Neuronal stem cell (in vitro differentiated cells): ENCODE data around the gene ICAM2.

ENCODE experiments used
- DNase-seq: peaks from one replicate; pipeline ENCODE4 v3.0.0-alpha.2; 2013; ENCODE audit warnings: low spot score
- H2AFZ ChIP-seq: one replicate; pipeline ENCODE4 v1.6.1; 2013; ENCODE audit warnings: mild to moderate bottlenecking, low read length, inconsistent platforms
- H2AK5ac ChIP-seq: 2 replicates; pipeline ENCODE4 v1.6.1; 2013; ENCODE audit warnings: low read depth, mild to moderate bottlenecking, inconsistent platforms, low read length, moderate library complexity, mixed read lengths
- H2BK120ac ChIP-seq: 2 replicates; pipeline ENCODE4 v1.6.1; 2013; ENCODE audit warnings: low read depth, mild to moderate bottlenecking, inconsistent platforms, low read length, moderate library complexity, mixed read lengths
- H2BK12ac ChIP-seq: one replicate; pipeline ENCODE4 v1.6.1; 2013; ENCODE audit warnings: low read length, inconsistent platforms
- H2BK15ac ChIP-seq: 2 replicates; pipeline ENCODE4 v1.6.1; 2013; ENCODE audit warnings: mild to moderate bottlenecking, low read length, inconsistent platforms, mixed read lengths
- H2BK5ac ChIP-seq: one replicate; pipeline ENCODE4 v1.6.1; 2013; ENCODE audit warnings: inconsistent platforms, mild to moderate bottlenecking, low read length, moderate library complexity
- H3K14ac ChIP-seq: one replicate; pipeline ENCODE4 v1.6.1; 2013; ENCODE audit warnings: low read length, inconsistent platforms
- H3K18ac ChIP-seq: 2 replicates; pipeline ENCODE4 v1.6.1; 2013; ENCODE audit warnings: low read length, inconsistent platforms
- H3K23ac ChIP-seq: 2 replicates; pipeline ENCODE4 v1.6.1; 2013; ENCODE audit warnings: low read depth, mild to moderate bottlenecking, mixed read lengths, low read length, inconsistent platforms; ENCODE audit not compliant: poor library complexity
- H3K27ac ChIP-seq: replicated peaks from 3 replicates; pipeline ENCODE4 v1.5.1; 2013; ENCODE audit warnings: low read length, inconsistent platforms
- H3K27me3 ChIP-seq, 3 experiments: 2 replicates each; pipeline ENCODE4 v1.6.1; 2013; ENCODE audit warnings: low read length in 3 of 3, mild to moderate bottlenecking in 2 of 3, inconsistent platforms in 1 of 3, low read depth in 1 of 3, mixed read lengths in 1 of 3, moderate library complexity in 1 of 3; ENCODE audit not compliant: control insufficient read depth in 3 of 3, insufficient read depth in 3 of 3
- H3K36me3 ChIP-seq, 2 donors: replicated peaks in 1 of 2; 2 replicates each; pipeline ENCODE4 v1.6.1; 2013; ENCODE audit warnings: low read length in 2 of 2; ENCODE audit not compliant: control insufficient read depth in 2 of 2, insufficient read depth in 2 of 2
- H3K4ac ChIP-seq: 2 replicates; pipeline ENCODE4 v1.6.1; 2013; ENCODE audit warnings: inconsistent platforms, mild to moderate bottlenecking, low read length, moderate library complexity
- H3K4me1 ChIP-seq, 2 donors: 1 replicate in 1 of 2; 2 replicates in 1 of 2; pipeline ENCODE4 v1.6.1; 2013; ENCODE audit warnings: low read length in 2 of 2, low read depth in 1 of 2; ENCODE audit not compliant: control insufficient read depth in 2 of 2, insufficient read depth in 1 of 2
- H3K4me2 ChIP-seq: one replicate; pipeline ENCODE4 v1.6.1; 2013; ENCODE audit warnings: mild to moderate bottlenecking, low read length, inconsistent platforms; ENCODE audit not compliant: insufficient read depth, poor library complexity, severe bottlenecking
- H3K4me3 ChIP-seq, 2 donors: 2 replicates each; pipeline ENCODE4 v1.5.1; 2013; ENCODE audit warnings: low read length in 2 of 2, mild to moderate bottlenecking in 2 of 2, inconsistent platforms in 1 of 2, moderate library complexity in 1 of 2
- H3K79me1 ChIP-seq: one replicate; pipeline ENCODE4 v1.6.1; 2013; ENCODE audit warnings: low read depth, mild to moderate bottlenecking, inconsistent platforms, low read length, moderate library complexity
- H3K9ac ChIP-seq: one replicate; pipeline ENCODE4 v1.6.1; 2013; ENCODE audit warnings: mild to moderate bottlenecking, low read depth, low read length, inconsistent platforms; ENCODE audit not compliant: poor library complexity
- H3K9me3 ChIP-seq, 2 donors: replicated peaks in 1 of 2; 2 replicates each; pipeline versions ENCODE3 to v1.6.1; 2013; ENCODE audit warnings: low read length in 2 of 2, mild to moderate bottlenecking in 2 of 2, inconsistent platforms in 1 of 2, low read depth in 1 of 2, mixed read lengths in 1 of 2, moderate library complexity in 1 of 2; ENCODE audit not compliant: control insufficient read depth in 2 of 2, insufficient read depth in 1 of 2
- H4K8ac ChIP-seq: one replicate; pipeline ENCODE4 v1.6.1; 2013; ENCODE audit warnings: low read depth, mild to moderate bottlenecking, inconsistent platforms, low read length, moderate library complexity
- H4K91ac ChIP-seq: one replicate; pipeline ENCODE4 v1.6.1; 2013; ENCODE audit warnings: low read length, low read depth, mild to moderate bottlenecking, inconsistent platforms; ENCODE audit not compliant: poor library complexity
- WGBS, 2 donors: extraction: QIAGEN DNeasy Blood & Tissue Kit; methylation state at CpG; one replicate each; pipeline ENCODE4 v1.1.7; 2013; ENCODE audit warnings: missing lambda C conversion rate in 2 of 2, mixed read lengths in 1 of 2; ENCODE audit not compliant: insufficient read length in 2 of 2, insufficient replicate concordance in 1 of 2; ENCODE audit errors: extremely low coverage in 2 of 2; 5-methylcytosine and 5-hydroxymethylcytosine counted together

Gene ICAM2

DNA sequence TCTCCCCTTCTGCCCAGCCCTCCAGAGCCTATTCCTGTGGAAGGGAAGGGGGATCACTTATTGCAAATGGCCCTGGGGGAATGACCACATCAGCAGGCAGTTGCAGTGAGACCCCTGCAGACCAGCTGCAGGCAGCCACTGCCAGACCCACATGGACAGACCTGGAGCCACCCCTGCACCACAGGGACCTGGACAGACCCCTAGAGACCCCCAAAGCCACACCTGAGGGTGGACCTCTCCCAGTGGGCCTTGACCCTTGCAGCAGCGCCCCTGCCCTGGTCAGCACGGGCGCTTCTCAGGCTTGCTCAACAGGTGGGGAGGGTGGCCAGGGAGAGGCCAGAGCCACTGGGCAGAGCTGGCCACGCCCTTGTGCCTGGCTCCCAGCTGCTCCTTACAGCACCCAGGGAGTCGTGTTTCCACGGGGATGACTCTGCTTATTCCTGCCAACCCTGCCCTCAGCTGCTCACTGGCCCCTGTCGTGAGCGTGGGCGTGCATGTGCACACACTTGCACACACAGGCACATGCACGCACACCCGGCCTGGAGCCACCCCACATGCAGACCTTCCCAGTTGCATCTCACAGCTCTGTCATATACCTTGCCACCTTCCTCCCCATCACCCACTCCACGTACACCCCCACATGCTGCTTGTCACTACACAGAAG is 46.4 kb downstream of the ICAM2 start:
- Histone ChIP-seq H2AK5ac (no peak overlapping the region), H2AFZ (no peak overlapping the region), H3K18ac (peak overlapping the region; percentile 51), H3K9ac (no peak overlapping the region), H3K79me1 (peaks cover 2% of the 10 kb centered on the region), H3K14ac (peak overlapping the region; percentile 49), H4K8ac (no peak overlapping the region), H3K9me3 (peaks cover 0 to 2% of the 10 kb centered on the region in 2 donors), H3K4me1 (peaks cover 0 to 2% of the 10 kb centered on the region in 2 donors), H3K36me3 (peaks cover 0 to 1% of the 10 kb centered on the region in 2 donors), H2BK120ac (no peak overlapping the region), H3K23ac (peak overlapping the region; percentile 45), H3K27ac (no peak overlapping the region), H3K4me2 (no peak overlapping the region), H2BK12ac (peak overlapping the region; percentile 28), H4K91ac (no peak overlapping the region), H3K4ac (no peak overlapping the region), H3K27me3 (peaks cover 0 to 28% (median 0%) of the 10 kb centered on the region in 3 experiments), H3K4me3 (peak overlapping the region in 1 of 2 donors; percentile 16), H2BK5ac (no peak overlapping the region), H2BK15ac (no peak overlapping the region)
- DNase-seq = no peak
- WGBS, 2 donors = no CpG with 5 or more reads among the region's 12 CpGs

GRCh38 chr17:63973247-63973646 is 47.2 kb downstream of the ICAM2 start:
- WGBS, 2 donors = no CpG with 5 or more reads among the region's 6 CpGs
- peaks cover 0 to 1% of the 10 kb centered on the region in 2 donors for H3K36me3 ChIP-seq
- H3K14ac ChIP-seq = no peak overlapping the region
- H3K18ac ChIP-seq = no peak overlapping the region
- H3K9me3 ChIP-seq = peaks cover 0 to 2% of the 10 kb centered on the region in 2 donors
- H3K27ac ChIP-seq = no peak overlapping the region
- H3K27me3 ChIP-seq = peaks cover 0 to 22% (median 0%) of the 10 kb centered on the region in 3 experiments
- no peak overlapping the region for H3K4me3 ChIP-seq
- peaks cover 0 to 2% of the 10 kb centered on the region in 2 donors for H3K4me1 ChIP-seq
- no peak overlapping the region for H2BK5ac ChIP-seq
- no peak overlapping the region for H2BK12ac ChIP-seq
- H4K8ac ChIP-seq = no peak overlapping the region
- peaks cover 2% of the 10 kb centered on the region for H3K79me1 ChIP-seq
- no peak for DNase-seq
- no peak overlapping the region for H2AFZ ChIP-seq
- no peak overlapping the region for H3K23ac ChIP-seq
- no peak overlapping the region for H2BK120ac ChIP-seq
- H3K4me2 ChIP-seq = no peak overlapping the region
- H3K4ac ChIP-seq = no peak overlapping the region
- H2AK5ac ChIP-seq = peak overlapping the region; percentile 27
- no peak overlapping the region for H2BK15ac ChIP-seq
- H4K91ac ChIP-seq = no peak overlapping the region
- H3K9ac ChIP-seq = no peak overlapping the region

- H4K91ac ChIP-seq = no peak within 1 kb of the TSS
- H4K8ac ChIP-seq = peak within 1 kb of the TSS; percentile 74
- no peak within 1 kb of the TSS for H2BK120ac ChIP-seq
- peaks cover 0 to 2% of the 10 kb centered on the region in 2 donors for H3K4me1 ChIP-seq
- no peak within 1 kb of the TSS for H2BK5ac ChIP-seq
- peak within 1 kb of the TSS; percentile 61 for H3K23ac ChIP-seq
- peak within 1 kb of the TSS; percentile 44 for H3K4ac ChIP-seq
- H3K14ac ChIP-seq = peak within 1 kb of the TSS; percentile 82
- H3K79me1 ChIP-seq = peaks cover 2% of the 10 kb centered on the region
- peak within 1 kb of the TSS; percentile 38 for H2AK5ac ChIP-seq
- H3K18ac ChIP-seq = peak within 1 kb of the TSS; percentile 54
- peak within 1 kb of the TSS; percentile 59 for H2BK15ac ChIP-seq
- WGBS, 2 donors = no CpG with 5 or more reads among the region's 14 CpGs
- DNase-seq = no peak
- peak within 1 kb of the TSS; percentile 54 for H3K9ac ChIP-seq
- no peak within 1 kb of the TSS for H3K27ac ChIP-seq
- H3K9me3 ChIP-seq = peaks cover 0 to 2% of the 10 kb centered on the region in 2 donors
- H2BK12ac ChIP-seq = no peak within 1 kb of the TSS
- no peak within 1 kb of the TSS for H2AFZ ChIP-seq
- H3K4me3 ChIP-seq = no peak within 1 kb of the TSS
- H3K36me3 ChIP-seq = peaks cover 0 to 1% of the 10 kb centered on the region in 2 donors
- H3K4me2 ChIP-seq = no peak within 1 kb of the TSS
- peaks cover 0 to 21% (median 0%) of the 10 kb centered on the region in 3 experiments for H3K27me3 ChIP-seq
Observed at GRCh38 chr17:63972796-63973195, 47.6 kb downstream of the ICAM2 start, which contains the start of gene SCN4A. Gene SCN4A, minus strand, starts transcription at chr17:63972918. Its CDS starts 77 bp downstream, at chr17:63972841.

- no peak overlapping the region for H3K14ac ChIP-seq
- no peak overlapping the region for H2AFZ ChIP-seq
- H3K4me2 ChIP-seq = no peak overlapping the region
- no peaks in the 10 kb centered on the region for H3K27me3 ChIP-seq
- H3K79me1 ChIP-seq = peaks cover 2% of the 10 kb centered on the region
- no peak overlapping the region for H4K8ac ChIP-seq
- no peak overlapping the region for H2BK5ac ChIP-seq
- H2BK15ac ChIP-seq = no peak overlapping the region
- H3K9ac ChIP-seq = no peak overlapping the region
- no peak for DNase-seq
- no peak overlapping the region for H3K4ac ChIP-seq
- no peak overlapping the region for H2BK12ac ChIP-seq
- no peak overlapping the region for H2BK120ac ChIP-seq
- no peak overlapping the region for H4K91ac ChIP-seq
- no CpG with 5 or more reads among the region's 10 CpGs for WGBS, 2 donors
- peaks cover 0 to 1% of the 10 kb centered on the region in 2 donors for H3K36me3 ChIP-seq
- peaks cover 0 to 1% of the 10 kb centered on the region in 2 donors for H3K4me1 ChIP-seq
- no peak overlapping the region for H3K4me3 ChIP-seq
- H2AK5ac ChIP-seq = no peak overlapping the region
- no peak overlapping the region for H3K27ac ChIP-seq
- peaks cover 0 to 2% of the 10 kb centered on the region in 2 donors for H3K9me3 ChIP-seq
- no peak overlapping the region for H3K18ac ChIP-seq
- H3K23ac ChIP-seq = no peak overlapping the region
Observed at GRCh38 chr17:63969278-63969677, 51.2 kb downstream of the ICAM2 start.
